Head of caudate nucleus (tissue), 42 donors: Measurements from ENCODE around the gene DAZAP1.
"Not testable (repeated sequence)": the region's sequence is repeated elsewhere in the genome, so short reads cannot be mapped to it uniquely, and the experiment has no call there.

ENCODE experiments used
- DNase-seq, 42 donors: peaks; one replicate each; pipeline versions ENCODE4 v3.0.0 to v3.0.0-alpha.2; 2020 to 2021; ENCODE audit warnings: mixed read lengths in 7 of 42
- intact Hi-C: fragments of 100-400 bp; cut with DNase I; formaldehyde crosslinking; loops from one replicate; pipeline ENCODE4 v1.15.0; 2022

Gene DAZAP1

GRCh38 chr19:1433119-1434039 lies 26.0 kb downstream of the DAZAP1 start:
- intact Hi-C loops: no loop called here
- no peak for DNase-seq

DNA sequence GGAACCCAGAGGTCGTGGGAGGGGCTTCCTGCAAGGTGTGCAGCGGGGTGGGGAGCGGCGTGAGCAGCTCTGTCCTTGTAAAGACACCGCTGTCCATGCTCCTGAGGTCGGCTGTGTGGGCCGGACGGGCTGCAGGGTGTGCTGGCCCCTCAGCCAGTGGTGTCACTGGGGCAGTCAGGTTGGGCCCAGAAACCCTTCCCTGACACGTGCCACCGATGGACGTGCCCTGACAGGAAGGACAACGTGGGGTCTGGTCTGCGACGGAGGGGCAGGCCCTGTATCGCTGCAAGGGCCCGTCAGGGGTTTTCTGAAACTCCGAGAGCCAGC lies 26.6 kb downstream of the DAZAP1 start:
- intact Hi-C loops: no loop called here
- DNase-seq: no peak

GRCh38 chr19:1434577-1435060 lies 27.2 kb downstream of the DAZAP1 start:
- DNase-seq: no peak
- intact Hi-C loops: no loop called here

DNA sequence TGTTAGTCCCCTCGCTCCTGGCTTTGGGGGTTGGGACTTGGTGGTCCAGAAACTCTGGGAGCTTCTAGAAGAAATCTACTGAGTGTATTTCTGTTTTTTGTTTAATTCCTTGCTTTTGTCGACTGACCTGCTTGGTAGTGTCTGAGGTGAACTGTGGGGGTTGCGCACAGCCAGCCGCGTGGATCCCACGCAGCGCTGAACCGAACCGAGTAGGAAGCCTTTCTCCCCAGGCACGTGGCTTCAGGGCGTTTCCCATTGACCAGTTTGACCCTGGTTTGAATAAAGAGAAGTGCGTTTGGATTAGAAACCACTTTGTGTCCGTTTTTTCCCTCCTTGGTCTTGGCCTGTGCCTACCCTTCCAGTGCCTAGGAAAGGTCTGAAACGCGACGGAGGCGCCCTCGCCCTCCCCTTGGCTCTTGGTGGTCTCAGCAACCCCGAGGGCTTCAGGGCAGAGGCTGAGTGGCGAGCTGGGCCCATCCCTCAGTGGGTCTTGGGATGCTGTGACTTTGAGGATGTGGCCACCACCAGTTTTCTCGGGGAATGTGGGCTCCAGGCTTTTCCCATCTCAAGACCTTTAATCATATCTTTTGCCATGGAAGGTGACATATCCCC lies 28.1 kb downstream of the DAZAP1 start:
- DNase-seq: no peak
- intact Hi-C loops: no loop called here

- DNase-seq: no peak
- intact Hi-C loops: no loop called here
Measured at GRCh38 chr19:1437609-1438008, 30.2 kb downstream of the DAZAP1 start.

DNA sequence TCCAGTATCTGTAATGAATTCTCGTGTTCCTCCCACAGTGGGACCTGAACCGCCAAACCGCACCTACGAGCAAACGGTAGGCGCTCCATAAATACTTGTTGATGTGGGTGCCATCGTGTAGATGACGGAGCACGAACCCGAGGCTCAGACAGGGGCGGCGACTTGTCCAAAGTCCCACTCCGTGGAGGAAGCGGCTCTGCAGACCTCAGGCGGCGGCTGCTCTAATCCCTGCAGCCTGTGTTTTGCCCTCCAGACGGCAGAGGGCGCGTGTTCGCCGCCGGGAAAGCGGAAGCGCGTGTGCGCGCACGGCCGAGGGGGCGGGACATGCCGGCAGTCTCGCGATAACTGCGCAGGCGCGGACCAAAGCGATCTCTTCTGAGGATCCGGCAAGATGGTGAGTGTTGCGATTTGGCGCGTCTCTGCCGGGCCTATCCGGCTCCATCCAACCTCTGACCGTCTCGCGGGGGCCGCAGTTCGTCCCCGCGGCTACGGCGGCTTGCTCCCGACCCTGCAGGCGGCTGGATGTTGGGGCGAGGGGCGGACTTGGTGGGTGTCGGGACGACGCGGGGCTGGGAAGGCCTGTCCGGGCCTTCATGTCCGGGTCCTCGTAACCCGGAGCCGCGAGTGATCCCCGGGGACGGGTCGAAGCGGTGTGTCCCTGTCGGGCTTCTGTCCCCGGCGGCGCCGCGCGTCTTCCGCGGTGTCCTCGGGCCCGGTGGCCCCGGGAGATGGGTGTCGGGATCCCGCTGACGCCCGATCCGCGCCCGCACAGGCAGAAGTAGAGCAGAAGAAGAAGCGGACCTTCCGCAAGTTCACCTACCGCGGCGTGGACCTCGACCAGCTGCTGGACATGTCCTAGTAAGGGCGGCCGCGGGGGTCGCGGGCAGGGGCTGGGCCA lies 30.9 kb downstream of the DAZAP1 start, which contains the start of gene RPS15:
TSS of gene RPS15 (plus strand) at position 362 of the 898 bp plus-strand sequence. CDS start at position 392, 30 bp downstream.
- peak; percentile 82 to 98 (median 95) for DNase-seq
- intact Hi-C loops: no loop called here

DNA sequence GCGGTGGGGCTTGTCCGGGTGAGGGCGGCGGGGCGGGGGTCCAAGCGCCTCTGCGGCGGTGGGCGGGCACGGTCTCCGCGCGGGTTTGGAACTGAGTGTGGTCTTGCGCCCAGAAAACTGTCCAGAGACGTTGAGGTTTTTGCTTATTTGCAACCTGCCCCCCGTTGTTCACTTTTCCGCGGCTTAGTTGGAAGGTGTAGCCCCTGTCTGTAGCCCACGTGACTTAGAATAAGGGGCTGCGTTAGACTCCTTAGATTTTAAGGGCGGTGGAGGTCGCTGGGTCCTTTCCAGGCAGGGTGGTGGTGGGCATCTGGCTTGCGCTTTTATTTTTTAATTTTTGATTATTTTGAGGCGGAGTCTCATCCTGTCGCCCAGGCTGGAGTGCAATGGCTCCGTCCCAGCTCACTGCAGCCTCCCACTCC lies 31.6 kb downstream of the DAZAP1 start:
- no peak for DNase-seq
- intact Hi-C loops: no loop called here

GRCh38 chr19:1439525-1440417 lies 32.4 kb downstream of the DAZAP1 start:
- not testable (repeated sequence) for DNase-seq
- intact Hi-C loops: loop anchor here (5.0 kb wide), 1 partner anchor 32 kb away; the partner anchor contains the start of gene DAZAP1

GRCh38 chr19:1440418-1440801 lies 33.0 kb downstream of the DAZAP1 start:
- intact Hi-C loops: loop anchor here (5.0 kb wide), 1 partner anchor 33 kb away; the partner anchor contains the start of gene DAZAP1
- no peak for DNase-seq

DNA sequence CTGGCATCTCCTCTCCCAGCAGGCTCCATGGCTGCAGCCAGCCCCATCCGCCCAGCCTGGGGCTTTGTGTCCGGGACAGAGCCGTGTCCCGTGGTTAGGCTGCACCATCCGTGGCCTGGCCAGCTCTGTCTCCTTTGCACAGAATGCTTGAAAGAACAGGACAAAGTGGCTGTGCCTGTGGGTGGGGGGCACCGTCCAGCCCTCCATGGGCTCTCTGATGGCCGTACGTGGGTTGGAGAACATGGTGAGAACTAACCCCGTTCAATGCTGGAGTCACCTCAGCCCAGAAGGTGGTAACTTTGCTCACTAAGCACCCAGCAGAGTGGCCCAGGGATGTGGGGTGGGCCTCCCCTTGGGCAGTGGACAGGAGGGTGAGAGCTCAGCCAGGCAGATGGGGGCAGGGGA lies 33.6 kb downstream of the DAZAP1 start:
- no peak for DNase-seq
- intact Hi-C loops: loop anchor here (5.0 kb wide), 1 partner anchor 34 kb away; the partner anchor contains the start of gene DAZAP1

- intact Hi-C loops: loop anchor here (5.0 kb wide), 1 partner anchor 35 kb away; the partner anchor contains the start of gene DAZAP1
- no peak for DNase-seq
Measured at GRCh38 chr19:1441677-1442438, 34.5 kb downstream of the DAZAP1 start.

DNA sequence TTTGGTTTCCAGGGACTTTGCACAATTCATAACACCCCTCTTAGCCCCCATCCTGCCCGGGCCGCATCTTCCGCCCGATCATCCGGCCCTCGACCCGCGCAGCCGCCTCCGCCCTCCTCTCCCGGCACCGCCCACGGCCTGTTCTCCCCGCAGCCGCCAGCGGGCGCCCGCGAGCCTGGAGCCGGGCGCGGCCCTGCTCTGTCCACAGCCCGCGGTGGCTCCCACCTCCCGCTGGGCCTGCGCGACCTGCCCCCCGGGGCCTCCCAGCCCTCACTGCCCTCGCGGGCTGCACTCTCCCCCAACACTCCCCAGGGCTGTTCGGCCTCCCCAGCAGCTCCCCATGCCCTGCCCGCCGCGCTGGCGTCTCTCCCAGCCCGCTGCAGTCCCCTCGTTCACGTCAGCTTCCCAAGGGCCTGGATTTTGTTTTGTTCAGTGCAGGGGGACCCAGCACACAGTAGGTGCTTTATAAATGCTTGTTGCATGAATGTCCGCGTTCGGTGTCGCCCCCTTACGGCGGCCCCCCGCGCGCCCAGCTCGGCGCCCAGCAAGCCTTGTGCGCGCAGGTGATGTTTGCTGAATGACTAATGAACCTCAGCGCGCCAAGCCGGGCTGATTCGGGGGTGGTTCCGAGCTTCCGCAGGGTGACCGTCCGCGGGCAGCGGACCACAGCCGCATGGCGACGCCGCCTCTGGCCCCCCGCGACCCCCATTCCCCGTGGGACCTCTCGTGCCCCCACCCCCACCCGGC lies 38.0 kb downstream of the DAZAP1 start:
- peak in 40 of 42 donors; percentile 62 to 89 (median 80) for DNase-seq
- intact Hi-C loops: no loop called here

DNA sequence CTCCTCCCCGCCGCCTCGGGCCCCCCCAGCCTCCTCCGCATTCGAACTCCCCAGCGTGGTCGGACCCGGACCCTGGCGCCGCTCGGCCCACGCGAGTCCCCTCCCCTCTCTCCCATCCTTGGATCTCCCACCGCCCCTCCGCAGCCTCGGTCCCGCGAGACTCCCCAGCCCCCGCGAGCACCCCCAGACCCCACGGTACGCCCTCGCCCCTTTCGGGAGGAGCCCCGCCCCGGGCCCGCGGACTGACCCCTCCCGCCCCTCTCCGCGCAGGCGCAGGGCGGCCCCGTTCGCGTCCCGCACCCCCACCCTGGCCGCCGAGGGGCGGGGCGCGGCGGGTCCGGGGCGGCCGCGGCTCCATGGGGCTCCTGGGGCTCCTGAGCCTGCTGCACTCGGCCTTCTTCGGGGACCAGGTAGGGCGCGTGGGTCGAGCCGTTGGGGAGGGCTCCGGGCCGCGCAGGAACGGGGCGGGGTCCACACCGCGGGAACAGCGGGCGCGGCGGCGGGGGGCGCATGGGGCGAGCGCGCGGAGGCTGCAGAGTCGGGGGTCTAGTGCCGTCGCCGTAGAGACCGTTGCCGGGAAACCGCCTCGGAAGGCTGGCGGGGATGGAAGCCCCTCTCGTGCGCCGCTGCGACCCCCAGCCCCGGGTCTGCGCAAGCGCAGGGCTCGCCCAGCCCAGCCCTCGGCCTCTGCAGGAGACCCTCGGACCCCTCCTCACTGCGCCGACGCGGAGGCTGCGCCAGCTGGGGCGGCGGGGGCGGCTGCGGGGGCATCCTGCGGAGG lies 38.7 kb downstream of the DAZAP1 start:
- peak in 39 of 42 donors; percentile 55 to 86 (median 72) for DNase-seq
- intact Hi-C loops: no loop called here

DNA sequence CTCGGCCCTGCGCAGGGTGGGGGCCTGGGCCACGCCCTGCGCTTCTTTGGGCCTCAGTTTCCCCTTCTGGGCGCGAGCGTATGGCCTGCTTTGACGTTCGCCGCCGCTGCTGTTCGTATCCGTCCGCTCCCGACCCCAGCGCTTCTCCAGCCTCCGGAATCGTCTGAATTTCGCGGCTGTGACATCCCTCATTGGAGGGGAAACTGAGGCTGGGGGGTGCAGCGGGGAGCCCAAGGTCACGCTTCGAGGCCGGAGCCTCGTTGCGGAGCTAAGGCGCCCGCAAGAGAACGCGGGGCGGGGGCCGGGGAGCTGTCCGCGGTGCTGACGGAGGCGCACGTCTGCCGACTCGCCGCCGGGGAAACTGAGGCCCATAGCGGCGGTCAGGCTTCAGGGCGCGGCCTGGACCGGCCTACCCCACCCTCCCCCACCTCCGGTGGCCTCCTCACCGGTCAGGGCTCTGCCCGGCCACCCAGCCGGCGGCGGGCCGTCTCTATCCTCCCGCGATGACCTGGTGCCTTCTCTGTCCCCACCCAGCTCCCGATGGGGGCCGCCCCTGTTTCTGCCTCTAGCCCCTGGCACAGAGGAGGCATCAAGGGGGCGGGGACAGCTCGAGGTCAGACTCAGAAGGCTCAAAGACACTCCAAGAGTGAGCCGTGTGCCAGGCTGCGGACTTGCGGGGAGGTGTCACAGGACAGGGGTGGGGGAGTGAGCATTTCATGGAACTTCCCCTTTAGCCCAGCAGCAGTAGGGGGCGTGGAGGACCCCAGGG lies 39.5 kb downstream of the DAZAP1 start:
- DNase-seq: peak in 5 of 42 donors; percentile 36 to 69 (median 48)
- intact Hi-C loops: no loop called here

- DNase-seq: no peak
- intact Hi-C loops: no loop called here
Measured at GRCh38 chr19:1447504-1447903, 40.1 kb downstream of the DAZAP1 start.
